Stimulated activated CD8-positive, alpha-beta memory T cell treated with anti-CD3 and anti-CD28 coated beads, Interleukin-4, amount 100 ng/mL, for 24 hours (primary cell): ENCODE results near the gene SLIT1.

Experiments
- DNase-seq: peaks from one replicate; pipeline ENCODE4 v3.0.0-alpha.2; 2020; ENCODE audit warnings: low read depth

The SLIT1 gene

GRCh38 chr10:97185326-97186058 is at the start of gene SLIT1:
Gene SLIT1 (minus strand): TSS chr10:97185959. CDS start chr10:97185674, 285 bp downstream.
- no peak for DNase-seq

DNA sequence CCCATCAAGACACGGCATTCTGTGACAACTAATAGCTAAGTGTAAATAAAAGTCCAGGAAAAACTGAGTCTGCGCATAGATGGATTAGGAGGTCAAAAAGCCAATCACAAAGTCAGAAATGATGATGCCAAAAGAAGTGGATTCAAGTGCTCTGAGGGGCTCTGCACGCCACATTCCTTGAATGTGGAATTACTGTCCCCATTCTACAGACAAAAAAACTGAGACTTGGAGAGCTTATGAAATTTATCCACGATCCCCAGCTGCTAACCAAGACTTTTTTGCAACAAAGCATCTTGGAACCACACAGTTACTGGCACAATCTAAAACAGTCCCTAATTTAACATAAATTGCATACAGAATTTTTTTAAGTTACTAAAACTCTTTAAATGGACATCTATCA is 49.6 kb upstream of the SLIT1 start:
- no peak for DNase-seq

- DNase-seq = no peak
Measured at GRCh38 chr10:97234400-97234799, 48.6 kb upstream of the SLIT1 start.

GRCh38 chr10:97230146-97230545 is 44.4 kb upstream of the SLIT1 start:
- DNase-seq = no peak

GRCh38 chr10:97229322-97230015 is 43.7 kb upstream of the SLIT1 start:
- no peak for DNase-seq

DNA sequence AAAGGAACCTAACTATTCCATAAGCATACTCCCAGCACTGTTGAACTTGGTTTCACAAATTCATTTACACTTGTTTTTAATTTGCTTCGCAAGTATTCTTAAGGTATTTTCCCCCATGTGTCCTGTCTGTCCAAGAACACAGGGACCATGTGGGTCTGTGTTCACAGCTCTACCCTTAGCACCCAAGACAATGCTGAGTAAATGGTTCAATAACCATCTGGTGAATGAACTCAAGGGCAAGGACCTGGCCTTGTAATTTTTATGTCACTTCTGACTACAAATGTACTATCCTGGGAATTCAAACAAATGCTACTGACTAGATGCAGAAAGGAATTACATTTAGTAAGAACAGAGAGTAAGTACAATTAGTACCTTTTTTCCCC is 43.0 kb upstream of the SLIT1 start:
- no peak for DNase-seq

DNA sequence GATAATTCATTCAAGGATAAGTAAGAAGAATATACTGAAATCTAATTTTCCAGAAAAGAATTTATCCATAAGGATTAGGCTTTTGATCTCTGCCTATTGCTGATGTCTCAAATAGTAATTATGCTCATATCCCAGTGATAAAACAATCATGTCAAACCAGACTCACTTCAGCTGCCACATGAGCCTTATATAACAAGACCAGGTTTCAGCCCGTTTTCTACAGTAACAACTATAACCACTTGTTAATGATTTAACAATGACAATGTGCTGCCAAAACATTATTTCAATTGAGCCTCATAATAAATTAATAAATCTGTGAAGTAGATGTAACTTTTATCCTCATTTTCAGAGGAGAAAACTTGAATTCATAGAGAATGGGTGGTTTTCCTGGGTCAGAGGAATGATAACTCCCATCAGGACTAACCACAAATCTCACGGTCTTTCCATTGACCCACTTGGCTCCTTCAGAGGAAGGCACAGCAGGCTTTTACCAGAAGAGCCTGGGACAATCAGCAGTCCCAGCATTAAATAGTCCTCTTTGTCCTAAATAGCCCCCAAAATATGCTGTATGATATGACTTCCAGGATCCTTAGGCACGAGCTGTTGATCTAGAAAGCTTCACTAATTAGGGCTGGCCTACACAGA is 42.5 kb upstream of the SLIT1 start:
- DNase-seq = no peak

DNA sequence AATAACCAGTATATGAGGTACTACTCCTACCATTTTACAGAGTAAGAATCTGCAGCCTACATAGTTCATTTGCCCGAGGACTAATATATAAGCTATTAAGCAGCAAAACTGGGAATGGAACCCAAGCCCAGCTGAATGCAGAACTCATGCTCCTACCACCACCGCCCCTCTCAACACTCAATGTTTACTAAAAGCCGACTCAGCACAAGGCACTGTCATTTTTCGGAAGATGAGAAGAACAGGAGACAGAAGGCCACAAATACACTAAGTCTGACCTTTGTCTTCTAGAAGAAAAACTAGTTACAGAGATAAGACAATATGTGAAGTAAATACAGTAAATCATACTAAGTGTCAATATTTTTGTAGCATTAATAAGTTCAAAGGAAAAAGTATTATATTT is 40.6 kb upstream of the SLIT1 start:
- no peak for DNase-seq

DNA sequence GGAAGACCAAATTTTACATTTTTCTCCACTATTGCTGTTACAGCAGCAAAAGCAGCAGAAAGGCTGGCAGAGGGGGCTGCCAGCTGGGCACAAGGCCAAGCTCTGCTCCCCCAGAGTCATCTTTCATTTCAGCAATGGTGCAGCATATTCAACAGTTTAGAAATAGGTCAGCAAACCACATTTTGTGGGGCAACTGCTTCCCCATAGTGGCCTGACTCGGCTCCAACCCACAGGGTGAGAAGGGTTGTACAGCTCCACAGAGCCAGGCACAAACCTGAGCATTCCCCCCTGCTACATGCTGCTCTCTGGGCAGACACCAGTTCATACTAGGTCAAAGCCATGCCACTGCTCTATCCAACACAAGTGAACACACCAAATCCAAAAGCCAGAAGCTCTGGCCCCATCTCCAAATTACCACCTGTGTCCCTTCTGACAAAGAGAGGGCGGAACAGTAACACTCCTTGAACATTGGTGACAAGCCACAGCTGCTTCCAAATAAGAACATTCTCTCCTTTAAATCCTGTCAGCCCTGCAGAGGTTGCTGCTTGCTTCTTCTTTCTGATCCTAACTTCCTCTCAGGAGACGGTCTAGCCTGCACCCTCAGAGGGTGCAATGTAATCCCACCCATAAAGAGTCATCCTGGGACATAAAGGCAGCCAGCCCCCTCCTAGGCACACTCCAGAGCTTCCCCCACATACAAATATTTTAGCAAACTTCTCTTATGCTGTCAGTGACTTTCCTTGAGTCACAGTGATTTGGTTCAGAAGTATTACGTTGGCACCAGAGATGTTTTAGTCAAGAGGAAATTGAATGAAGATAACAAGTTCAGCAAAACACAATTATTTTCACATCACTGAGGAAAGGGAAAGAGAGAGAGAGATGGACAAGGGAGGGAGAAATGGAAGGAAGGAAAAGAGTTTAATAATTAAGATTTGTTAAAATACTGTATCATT is 39.0 kb upstream of the SLIT1 start:
- no peak for DNase-seq

DNA sequence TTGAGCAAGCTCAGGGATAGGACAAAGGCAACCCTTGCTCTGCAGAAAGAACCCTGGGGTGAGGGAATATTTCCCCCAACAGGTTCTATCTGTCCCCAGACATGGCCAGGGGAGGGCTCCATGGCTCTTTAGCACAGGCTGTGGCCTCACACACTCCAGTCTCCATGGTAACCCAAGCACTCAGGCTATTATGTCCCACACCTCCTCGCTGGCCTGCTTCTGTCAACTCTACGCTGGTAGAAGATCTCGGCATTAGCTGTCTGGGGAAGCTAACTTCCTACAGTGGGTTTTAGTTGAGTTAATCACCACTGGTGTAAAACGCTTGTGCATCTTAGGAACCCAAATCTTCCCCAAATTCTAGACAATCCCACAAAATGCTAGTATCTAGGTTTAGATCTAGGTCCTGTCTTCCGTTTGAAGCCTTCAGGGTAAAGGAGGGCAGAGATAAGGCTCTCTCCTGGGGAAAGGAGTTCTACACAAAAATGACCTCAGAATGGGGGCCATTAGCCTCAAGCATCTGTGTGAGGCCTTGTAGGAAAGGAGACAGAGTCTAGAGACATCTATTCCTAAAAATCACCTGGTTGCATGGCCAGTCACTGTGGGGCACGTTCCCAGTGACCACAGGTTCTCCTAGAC is 36.7 kb upstream of the SLIT1 start:
- no peak for DNase-seq

- DNase-seq = no peak
Measured at GRCh38 chr10:97220355-97220754, 34.6 kb upstream of the SLIT1 start.

- no peak for DNase-seq
Measured at GRCh38 chr10:97217299-97217698, 31.5 kb upstream of the SLIT1 start.

DNA sequence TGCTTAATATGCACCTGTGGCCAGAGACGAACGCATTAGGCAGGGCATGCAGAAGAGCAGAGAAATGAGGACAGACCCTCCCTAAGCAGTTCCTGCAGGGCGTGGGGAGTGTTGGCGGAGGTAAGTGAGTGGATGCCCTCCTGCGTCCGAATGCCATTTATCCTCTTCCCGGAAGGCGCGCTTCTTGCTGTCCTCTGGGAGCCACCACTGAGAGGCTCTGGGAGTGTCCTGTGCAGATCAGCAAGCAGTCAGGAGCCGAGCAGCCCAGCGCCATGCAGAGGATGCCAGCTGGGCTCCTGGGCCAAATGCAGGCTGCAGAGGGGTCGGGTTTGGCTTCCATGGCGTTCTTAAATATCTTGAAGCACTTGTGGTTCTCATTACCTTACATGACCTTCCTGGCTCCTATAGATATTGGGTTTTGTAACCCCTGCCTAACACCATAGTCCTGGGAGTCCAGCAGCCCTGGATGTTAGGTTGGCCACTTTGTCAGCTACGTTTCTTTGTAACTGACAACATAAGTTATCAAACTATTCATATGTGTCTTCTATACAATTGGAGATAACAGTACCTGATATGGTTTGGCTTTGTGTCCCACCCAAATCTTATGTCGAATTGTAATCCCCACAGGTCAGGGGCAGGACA is 30.0 kb upstream of the SLIT1 start:
- DNase-seq = no peak

- no peak for DNase-seq
Measured at GRCh38 chr10:97213431-97213830, 27.7 kb upstream of the SLIT1 start.

DNA sequence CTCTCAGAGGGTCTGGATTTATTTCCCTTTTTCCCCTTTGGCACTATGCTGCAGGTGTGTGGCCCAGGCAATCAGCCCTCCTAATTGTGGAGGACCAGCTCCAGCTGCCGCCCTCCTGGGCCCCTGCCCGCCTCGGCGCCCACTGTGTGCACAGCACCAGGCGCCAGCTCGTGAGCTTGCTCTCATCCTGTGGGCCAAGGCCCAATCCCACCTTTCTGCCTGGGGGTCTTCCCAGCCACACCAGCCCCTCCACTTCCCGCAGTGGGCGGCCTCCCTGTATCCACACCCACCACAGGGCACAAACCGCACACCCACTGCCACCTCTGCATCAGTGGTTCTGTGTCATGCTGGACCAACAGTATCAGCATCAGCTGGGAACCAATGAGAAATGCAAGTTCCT is 25.5 kb upstream of the SLIT1 start:
- DNase-seq = no peak

GRCh38 chr10:97210543-97210960 is 24.8 kb upstream of the SLIT1 start:
- peak; percentile 39 for DNase-seq

DNA sequence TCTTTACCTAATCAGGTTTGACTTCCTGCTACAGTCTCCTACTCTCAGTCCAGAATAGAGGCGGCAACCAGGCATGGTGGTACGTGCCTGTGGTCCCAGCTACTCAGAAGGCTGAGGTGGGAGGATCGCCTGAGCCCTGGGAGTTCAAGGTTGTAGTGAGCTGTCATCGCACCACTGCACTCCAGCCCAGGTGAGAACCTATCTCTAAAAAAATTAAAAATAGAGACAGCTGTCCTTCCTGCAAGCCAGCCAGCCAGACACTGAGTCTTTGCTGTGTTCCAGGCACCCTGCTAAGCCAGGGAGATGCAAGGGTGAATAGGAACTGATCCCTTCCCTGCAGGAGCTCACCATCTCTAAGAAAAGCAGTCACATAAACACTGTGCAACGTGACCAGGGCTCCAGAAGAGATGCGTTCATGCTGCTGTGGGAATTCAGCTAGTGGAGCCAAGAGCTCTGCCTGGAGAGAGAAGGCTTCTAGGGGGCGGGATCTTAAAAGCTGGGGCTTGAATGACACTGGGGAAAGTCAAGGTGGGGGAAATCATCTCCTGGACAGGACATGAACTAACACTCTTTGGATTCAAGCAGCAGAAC is 22.1 kb upstream of the SLIT1 start:
- no peak for DNase-seq

- DNase-seq = no peak
Measured at GRCh38 chr10:97207131-97207530, 21.4 kb upstream of the SLIT1 start.

GRCh38 chr10:97204826-97205679 is 19.3 kb upstream of the SLIT1 start:
- no peak for DNase-seq

GRCh38 chr10:97203220-97203619 is 17.5 kb upstream of the SLIT1 start:
- no peak for DNase-seq
